Neural cell (in vitro differentiated cells): Measurements from ENCODE around the gene ANXA1. TPM values are rescaled to one million over a fixed set of nuclear protein-coding genes. Genes with fewer than 3 reads are reported as not detected.

Experiments
- H2AFZ ChIP-seq: fragments of 200-600, 300-800 bp; sonication (generic), shearing (Covaris generic); 2 replicates; pipeline ENCODE4 v1.6.0; 2014; ENCODE audit warnings: low read depth, mild to moderate bottlenecking, antibody characterized with exemption, low read length, moderate library complexity
- H3F3A ChIP-seq: fragments of 200-600 bp; shearing (Covaris generic); 2 replicates; pipeline ENCODE4 v1.6.1; 2016; ENCODE audit warnings: mild to moderate bottlenecking, moderate library complexity, mixed read lengths, antibody characterized with exemption, low read length; ENCODE audit not compliant: insufficient read depth, poor library complexity, severe bottlenecking
- H3K27ac ChIP-seq: fragments of 200-600, 300-800 bp; sonication (generic), shearing (Covaris generic); 2 replicates; pipeline ENCODE4 v1.5.1; 2014; ENCODE audit warnings: mild to moderate bottlenecking, low read length, moderate library complexity
- H3K27me3 ChIP-seq: fragments of 300-800, 200-600 bp; sonication (generic), shearing (Covaris generic); 2 replicates; pipeline ENCODE4 v1.6.0; 2014; ENCODE audit warnings: mild to moderate bottlenecking, low read depth, low read length, moderate library complexity; ENCODE audit not compliant: insufficient read depth
- H3K36me3 ChIP-seq: fragments of 300-800, 200-600 bp; sonication (generic), shearing (Covaris generic); 2 replicates; pipeline ENCODE4 v1.5.1; 2014; ENCODE audit warnings: mild to moderate bottlenecking, antibody characterized with exemption, low read length, moderate library complexity; ENCODE audit not compliant: insufficient read depth
- H3K4me2 ChIP-seq: fragments of 300-800, 200-600 bp; sonication (generic), shearing (Covaris generic); 2 replicates; pipeline ENCODE4 v1.6.0; 2014; ENCODE audit warnings: mild to moderate bottlenecking, low read length
- H3K4me3 ChIP-seq: fragments of 300-800, 200-600 bp; sonication (generic), shearing (Covaris generic); 2 replicates; pipeline ENCODE4 v1.5.1; 2014; ENCODE audit warnings: mild to moderate bottlenecking, low read length, moderate library complexity
- H3K79me2 ChIP-seq: fragments of 200-600 bp; shearing (Covaris generic); replicated peaks from 2 replicates; pipeline ENCODE4 v1.6.0; 2014; ENCODE audit warnings: mild to moderate bottlenecking, low read length, moderate library complexity; ENCODE audit not compliant: insufficient read depth
- H3K9ac ChIP-seq: fragments of 300-800, 200-600 bp; sonication (generic), shearing (Covaris generic); 2 replicates; pipeline ENCODE4 v1.6.1; 2016; ENCODE audit warnings: mild to moderate bottlenecking, low read length, mixed read lengths
- H3K9me2 ChIP-seq: fragments of 200-600 bp; shearing (Covaris generic); 2 replicates; pipeline ENCODE4 v1.6.1; 2016; ENCODE audit warnings: mild to moderate bottlenecking, low read length, mixed read lengths; ENCODE audit not compliant: insufficient read depth
- H3K9me3 ChIP-seq: fragments of 200-600, 300-800 bp; sonication (generic), shearing (Covaris generic); 2 replicates; pipeline ENCODE4 v1.6.1; 2016; ENCODE audit warnings: mild to moderate bottlenecking, mixed run types, low read length, moderate library complexity, mixed read lengths
- H4K20me1 ChIP-seq: fragments of 200-600 bp; shearing (Covaris generic); 2 replicates; pipeline ENCODE4 v1.6.1; 2016; ENCODE audit warnings: mild to moderate bottlenecking, mixed run types; ENCODE audit not compliant: insufficient read depth
- CTCF ChIP-seq: fragments of 450-650 bp; IDR thresholded peaks from 2 replicates; pipeline ENCODE4 v1.5.1; 2014; ENCODE audit warnings: antibody characterized with exemption, mild to moderate bottlenecking, moderate library complexity; ENCODE audit not compliant: poor library complexity, severe bottlenecking
- EP300 ChIP-seq: fragments of 450-650 bp; conservative IDR thresholded peaks from 2 replicates; pipeline ENCODE4 v1.6.1; 2014; ENCODE audit warnings: antibody characterized with exemption, mild to moderate bottlenecking, moderate library complexity; ENCODE audit not compliant: poor library complexity, severe bottlenecking
- EZH2 ChIP-seq: fragments of 200-600, 300-800 bp; shearing (Covaris generic), sonication (generic); IDR thresholded peaks from 2 replicates; pipeline ENCODE4 v1.6.1; 2014; ENCODE audit warnings: antibody characterized with exemption, low read length, borderline replicate concordance, mild to moderate bottlenecking; ENCODE audit not compliant: insufficient read depth, poor library complexity, severe bottlenecking
- MXI1 ChIP-seq: fragments of 450-650 bp; conservative IDR thresholded peaks from 2 replicates; pipeline ENCODE4 v1.6.1; 2014; ENCODE audit warnings: antibody characterized with exemption, mild to moderate bottlenecking; ENCODE audit not compliant: poor library complexity, severe bottlenecking
- POLR2AphosphoS5 ChIP-seq: IDR thresholded peaks from 2 replicates; pipeline ENCODE4 v1.6.1; 2012
- RAD21 ChIP-seq: fragments of 450-650 bp; conservative IDR thresholded peaks from 2 replicates; pipeline ENCODE4 v1.6.1; 2014; ENCODE audit warnings: antibody characterized with exemption, mild to moderate bottlenecking, moderate library complexity
- REST ChIP-seq: IDR thresholded peaks from 2 replicates; pipeline ENCODE4 v1.6.1; 2012; ENCODE audit warnings: borderline replicate concordance
- SMC3 ChIP-seq: fragments of 450-650 bp; conservative IDR thresholded peaks from 2 replicates; pipeline ENCODE4 v1.6.1; 2014; ENCODE audit warnings: antibody characterized with exemption, mild to moderate bottlenecking, moderate library complexity; ENCODE audit not compliant: poor library complexity
- TAF1 ChIP-seq: IDR thresholded peaks from 2 replicates; pipeline ENCODE4 v1.6.1; 2012; ENCODE audit warnings: low read depth
- polyA plus RNA-seq: library from polyadenylated mRNA; depleted of rRNA; stranded (reverse); fragments of >200 nt; gene quantifications from 2 replicates; pipeline ENCODE4 v1.2.3, GENCODE V29; 2014

The ANXA1 gene
- polyA plus RNA-seq, 1 donor from 2014 or later: 5.8 TPM

DNA sequence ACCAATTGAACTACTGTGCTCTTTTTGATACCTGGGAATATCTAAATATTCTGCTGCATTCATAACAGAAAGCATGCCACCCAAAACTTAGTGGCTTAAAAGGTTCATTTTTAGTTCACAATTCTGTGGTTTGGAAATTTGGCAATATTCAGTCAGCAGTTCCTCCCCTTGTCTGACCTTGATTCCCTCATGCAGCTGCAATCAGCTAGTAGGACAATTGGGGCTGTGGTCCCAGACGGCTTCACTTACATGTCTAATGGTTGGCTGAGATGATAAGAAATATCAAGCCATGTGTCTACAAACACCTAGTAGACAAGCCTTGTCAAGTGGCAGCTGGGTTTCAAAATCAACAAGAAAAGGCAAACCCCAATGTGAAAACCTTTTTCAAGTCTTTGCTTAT is 51.3 kb downstream of the ANXA1 start:
- Histone ChIP-seq H3K27ac (no peak overlapping the region), H4K20me1 (no peaks in the 10 kb centered on the region), H2AFZ (no peak overlapping the region), H3K9ac (no peak overlapping the region), H3F3A (no peaks in the 10 kb centered on the region), H3K36me3 (no peaks in the 10 kb centered on the region), H3K9me2 (no peaks in the 10 kb centered on the region), H3K4me2 (no peak overlapping the region), H3K79me2 (no peaks in the 10 kb centered on the region), H3K9me3 (no peaks in the 10 kb centered on the region), H3K27me3 (no peaks in the 10 kb centered on the region), H3K4me3 (no peak overlapping the region)
- TF ChIP-seq REST (no peak), EZH2 (no peak), POLR2AphosphoS5 (no peak), SMC3 (no peak), RAD21 (no peak), CTCF (no peak), TAF1 (no peak), MXI1 (no peak), EP300 (no peak)

DNA sequence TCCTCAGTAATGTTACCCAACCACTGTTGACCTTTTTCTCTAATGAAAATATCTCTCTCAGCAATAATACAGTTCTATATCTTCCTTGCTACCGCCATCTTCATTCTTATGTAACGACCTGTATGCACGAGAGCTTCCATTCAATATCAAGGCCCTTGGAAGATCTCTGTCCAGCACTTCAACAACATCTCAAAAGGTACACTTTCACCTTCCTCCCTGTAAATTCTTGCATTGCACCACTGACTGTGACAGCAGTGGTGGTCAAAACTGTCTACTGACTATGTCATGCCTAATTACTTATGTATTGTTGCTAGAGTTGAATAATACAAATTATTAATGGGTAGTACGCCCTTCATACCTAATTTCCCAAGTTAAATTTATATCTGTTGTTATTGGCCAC is 53.3 kb downstream of the ANXA1 start:
- H3K9me2 ChIP-seq: no peaks in the 10 kb centered on the region
- no peaks in the 10 kb centered on the region for H3F3A ChIP-seq
- no peak overlapping the region for H3K4me3 ChIP-seq
- no peak for TF ChIP-seq TAF1
- TF ChIP-seq SMC3: no peak
- TF ChIP-seq CTCF: no peak
- TF ChIP-seq RAD21: no peak
- no peak for TF ChIP-seq EZH2
- TF ChIP-seq REST: no peak
- TF ChIP-seq MXI1: no peak
- no peak for TF ChIP-seq EP300
- TF ChIP-seq POLR2AphosphoS5: no peak
- no peaks in the 10 kb centered on the region for H3K27me3 ChIP-seq
- no peaks in the 10 kb centered on the region for H3K79me2 ChIP-seq
- no peak overlapping the region for H3K9ac ChIP-seq
- no peak overlapping the region for H3K4me2 ChIP-seq
- H3K27ac ChIP-seq: no peak overlapping the region
- H3K9me3 ChIP-seq: no peaks in the 10 kb centered on the region
- no peak overlapping the region for H2AFZ ChIP-seq
- H3K36me3 ChIP-seq: no peaks in the 10 kb centered on the region
- no peaks in the 10 kb centered on the region for H4K20me1 ChIP-seq
